GM19468 (cell line): ENCODE results near the gene OR11G2.
"Not testable (repeated sequence)": the region's sequence is repeated elsewhere in the genome, so short reads cannot be mapped to it uniquely, and the experiment has no call there.

Experiments
- ATAC-seq: cut with Tn5 transposase; IDR thresholded peaks from one replicate; pipeline ENCODE4 v1.9.1; 2021; ENCODE audit warnings: mild to moderate bottlenecking, moderate library complexity, moderate number of reproducible peaks; ENCODE audit not compliant: unreplicated experiment; ENCODE audit errors: extremely low read depth

The OR11G2 gene

DNA sequence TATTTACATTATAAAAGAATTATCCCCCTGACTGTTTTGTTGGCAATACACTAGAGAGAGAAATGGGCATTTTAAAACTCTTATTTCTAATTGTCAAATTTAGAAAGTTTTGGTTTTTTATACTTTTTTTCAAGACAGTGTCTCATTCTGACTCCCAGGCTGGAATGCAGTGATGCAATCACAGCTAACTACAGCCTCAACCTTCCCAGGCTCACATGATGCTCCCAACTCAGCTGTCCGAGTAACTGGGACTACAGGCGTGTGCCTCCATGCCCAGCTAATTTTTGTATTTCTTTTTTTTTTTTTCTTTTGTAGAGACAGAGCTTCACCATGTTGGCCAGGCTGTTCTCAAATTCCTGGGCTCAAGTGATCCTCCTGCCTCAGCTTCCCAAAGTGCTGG, 24.5 kb downstream of the OR11G2 start:
- ATAC-seq: no peak

DNA sequence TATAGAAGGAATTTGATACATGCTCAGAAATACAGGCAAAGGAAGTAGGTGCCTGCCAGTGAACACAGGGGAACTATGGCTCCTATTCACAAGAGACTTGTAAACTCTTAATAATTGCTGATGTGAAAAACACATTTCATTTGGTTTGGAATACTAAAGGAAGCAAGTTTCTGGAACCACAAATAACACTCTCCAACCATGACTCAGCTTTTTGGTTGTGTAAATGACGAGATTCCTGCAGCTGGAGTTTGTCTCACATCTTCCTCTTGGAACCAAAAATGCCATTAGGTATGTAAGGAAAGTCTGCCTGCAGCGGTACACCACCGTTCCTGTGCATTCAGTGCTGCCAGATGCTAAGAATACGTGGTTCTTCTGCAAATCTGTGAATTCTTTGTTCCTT, 28.3 kb downstream of the OR11G2 start:
- ATAC-seq: no peak

DNA sequence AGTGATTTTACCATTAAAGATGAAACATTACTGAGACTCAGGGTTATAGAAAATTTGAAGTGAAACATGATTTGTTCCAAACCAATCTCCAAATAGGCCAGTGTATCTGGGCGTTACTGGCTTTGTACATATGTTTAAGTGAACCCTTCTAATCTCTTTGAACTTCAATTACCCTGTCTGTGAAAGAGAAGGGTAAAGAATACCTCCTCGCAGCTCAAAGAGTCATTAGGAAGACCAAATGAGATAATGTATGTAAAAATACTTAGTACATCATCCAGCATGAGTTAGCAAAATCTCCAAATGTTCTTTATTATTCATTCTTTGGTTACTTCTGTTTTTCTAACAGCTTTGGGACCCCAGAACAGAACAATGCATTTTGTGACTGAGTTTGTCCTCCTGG, 32.7 kb downstream of the OR11G2 start, which contains the start of gene OR11H6:
Gene OR11H6, plus strand, starts transcription at position 301 of the 400 bp plus-strand sequence. Its CDS starts 0 bp downstream, at position 301.
- ATAC-seq: no peak

DNA sequence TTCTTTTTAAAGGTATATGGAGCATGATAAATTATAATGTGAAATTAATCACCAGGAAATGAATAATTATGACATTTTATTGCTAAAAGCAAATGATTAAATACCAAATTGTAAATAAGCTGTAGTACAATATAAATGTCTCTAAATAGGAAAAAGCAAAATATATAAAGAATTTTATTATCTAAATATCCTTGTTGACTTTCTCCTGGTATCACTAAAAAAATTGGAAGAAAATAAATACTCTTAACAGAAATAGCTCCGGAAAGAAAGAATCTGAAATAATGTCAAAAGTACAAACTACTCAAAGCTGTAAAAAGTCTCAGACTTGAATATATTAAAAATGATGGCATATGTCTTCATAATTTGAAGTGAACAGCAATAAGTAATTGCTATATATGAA, 38.0 kb downstream of the OR11G2 start, which contains the start of gene OR11H7:
Gene OR11H7, plus strand, starts transcription at position 301 of the 400 bp plus-strand sequence.
- ATAC-seq: no peak

DNA sequence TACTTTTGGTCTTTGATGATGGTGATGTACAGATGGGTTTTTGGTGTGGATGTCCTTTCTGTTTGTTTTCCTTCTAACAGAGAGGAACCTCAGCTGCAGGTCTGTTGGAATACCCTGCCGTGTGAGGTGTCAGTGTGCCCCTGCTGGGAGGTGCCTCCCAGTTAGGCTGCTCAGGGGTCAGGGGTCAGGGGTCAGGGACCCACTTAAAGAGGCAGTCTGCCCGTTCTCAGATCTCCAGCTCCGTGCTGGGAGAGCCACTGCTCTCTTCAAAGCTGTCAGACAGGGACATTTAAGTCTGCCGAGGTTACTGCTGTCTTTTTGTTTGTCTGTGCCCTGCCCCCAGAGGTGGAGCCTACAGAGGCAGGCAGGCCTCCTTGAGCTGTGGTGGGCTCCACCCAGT, 44.7 kb downstream of the OR11G2 start:
- not testable (repeated sequence) for ATAC-seq

DNA sequence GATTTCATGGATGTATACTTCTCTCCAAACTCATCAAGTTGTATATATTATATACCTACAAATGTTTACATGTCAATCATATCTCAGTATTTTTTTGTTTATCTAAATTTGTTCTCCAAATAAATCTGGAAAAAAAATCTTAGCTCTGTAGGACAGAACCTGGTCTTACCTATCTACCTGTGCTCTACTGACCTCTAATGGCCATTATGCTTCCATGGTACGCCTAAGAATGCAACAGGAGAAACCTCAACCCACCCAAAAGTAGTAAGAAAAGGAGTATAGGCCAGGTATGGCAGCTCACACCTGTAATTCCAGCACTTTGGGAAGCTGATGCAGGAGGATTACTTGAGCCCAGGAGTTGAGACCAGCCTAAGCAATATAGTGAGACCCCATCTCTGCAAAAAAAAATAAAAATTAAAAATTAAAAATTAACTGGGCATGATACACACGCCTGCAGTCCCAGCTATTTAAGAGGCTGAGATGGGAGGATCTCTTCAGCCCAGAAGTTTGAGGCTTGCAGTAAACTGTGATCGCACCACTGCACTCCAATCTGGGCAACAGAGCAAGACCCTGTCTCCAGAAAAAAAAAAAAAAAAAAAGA, 57.0 kb downstream of the OR11G2 start:
- ATAC-seq: no peak
